ENCODE data around the gene AGFG1. TPM values are rescaled to one million over a fixed set of nuclear protein-coding genes. Genes with fewer than 3 reads are reported as not detected.

Gene AGFG1
- total and polyA plus RNA-seq, 4 donors = 22.4 to 142 (median 74.5) TPM

- H3K27ac ChIP-seq (ENCODE audit: low read depth in 1 of 2, low read length in 1 of 2) = no peak overlapping the region
- DNase-seq = no peak
- H3K4me3 ChIP-seq = no peak overlapping the region
- no peak for ATAC-seq (ENCODE audit: insufficient read depth, low FRiP score)
- TF ChIP-seq CTCF (IDR thresholded peaks at IDR 0.05; ENCODE audit: control extremely low read depth, extremely low read depth) = no peak
- H3K4me1 ChIP-seq (ENCODE audit: control insufficient read depth in 5 of 5, insufficient read depth in 5 of 5, low read length in 5 of 5) = no peaks in the 10 kb centered on the region
- H3K36me3 ChIP-seq (ENCODE audit: control insufficient read depth in 4 of 4, insufficient read depth in 4 of 4, low read length in 4 of 4) = no peaks in the 10 kb centered on the region
- H3K9me3 ChIP-seq (ENCODE audit: control insufficient read depth in 4 of 4, insufficient read depth in 3 of 4, low read length in 3 of 4) = peaks cover 0 to 10% (median 2%) of the 10 kb centered on the region in 4 donors
- no peak overlapping the region for H3K9ac ChIP-seq (ENCODE audit: insufficient read depth in 1 of 2, low read length in 2 of 2)
- no peaks in the 10 kb centered on the region for H3K27me3 ChIP-seq (ENCODE audit: control insufficient read depth in 3 of 3, insufficient read depth in 3 of 3, low read length in 2 of 3)
These were observed 110.4 kb downstream of the AGFG1 start for GRCh38 chr2:227582369-227582768.

- H3K9me3 ChIP-seq (ENCODE audit: control insufficient read depth in 4 of 4, insufficient read depth in 3 of 4, low read length in 3 of 4) = peaks cover 0 to 3% (median 0%) of the 10 kb centered on the region in 4 donors
- no peaks in the 10 kb centered on the region for H3K27me3 ChIP-seq (ENCODE audit: control insufficient read depth in 3 of 3, insufficient read depth in 3 of 3, low read length in 2 of 3)
- no peaks in the 10 kb centered on the region for H3K4me1 ChIP-seq (ENCODE audit: control insufficient read depth in 5 of 5, insufficient read depth in 5 of 5, low read length in 5 of 5)
- H3K4me3 ChIP-seq = no peak overlapping the region
- DNase-seq (no peak), ATAC-seq (ENCODE audit: insufficient read depth, low FRiP score) (no peak)
- H3K9ac ChIP-seq (ENCODE audit: insufficient read depth in 1 of 2, low read length in 2 of 2) = no peak overlapping the region
- H3K27ac ChIP-seq (ENCODE audit: low read depth in 1 of 2, low read length in 1 of 2) = no peak overlapping the region
- WGBS, 2 donors = 90 to 94% methylated on average over 1 of the region's 1 CpG
- H3K36me3 ChIP-seq (ENCODE audit: control insufficient read depth in 4 of 4, insufficient read depth in 4 of 4, low read length in 4 of 4) = no peaks in the 10 kb centered on the region
- TF ChIP-seq CTCF (IDR thresholded peaks at IDR 0.05; ENCODE audit: control extremely low read depth, extremely low read depth) = no peak
These were observed 120.9 kb downstream of the AGFG1 start for GRCh38 chr2:227592694-227593387.

- 54 to 65% methylated on average over 4 of the region's 4 CpGs for WGBS, 2 donors
These were observed 123.8 kb downstream of the AGFG1 start for GRCh38 chr2:227595797-227596196.

More at GRCh38 chr2:227595797-227596196, 123.8 kb downstream of the AGFG1 start:
- Histone ChIP-seq H3K36me3 (ENCODE audit: control insufficient read depth in 4 of 4, insufficient read depth in 4 of 4, low read length in 4 of 4) (no peaks in the 10 kb centered on the region), H3K27ac (ENCODE audit: low read depth in 1 of 2, low read length in 1 of 2) (no peak overlapping the region), H3K9ac (ENCODE audit: insufficient read depth in 1 of 2, low read length in 2 of 2) (no peak overlapping the region), H3K9me3 (ENCODE audit: control insufficient read depth in 4 of 4, insufficient read depth in 3 of 4, low read length in 3 of 4) (no peaks in the 10 kb centered on the region), H3K4me3 (no peak overlapping the region), H3K27me3 (ENCODE audit: control insufficient read depth in 3 of 3, insufficient read depth in 3 of 3, low read length in 2 of 3) (no peaks in the 10 kb centered on the region), H3K4me1 (ENCODE audit: control insufficient read depth in 5 of 5, insufficient read depth in 5 of 5, low read length in 5 of 5) (no peaks in the 10 kb centered on the region)
- ATAC-seq (ENCODE audit: insufficient read depth, low FRiP score) (no peak), DNase-seq (no peak)
- TF ChIP-seq CTCF (IDR thresholded peaks at IDR 0.05; ENCODE audit: control extremely low read depth, extremely low read depth) = no peak

All from lung (tissue), 12 donors.